ENCODE measurements around the gene GAB4.
A peak's percentile ranks its signal among the peaks of the same experiment; 100 is the strongest.

GAB4 gene

DNA sequence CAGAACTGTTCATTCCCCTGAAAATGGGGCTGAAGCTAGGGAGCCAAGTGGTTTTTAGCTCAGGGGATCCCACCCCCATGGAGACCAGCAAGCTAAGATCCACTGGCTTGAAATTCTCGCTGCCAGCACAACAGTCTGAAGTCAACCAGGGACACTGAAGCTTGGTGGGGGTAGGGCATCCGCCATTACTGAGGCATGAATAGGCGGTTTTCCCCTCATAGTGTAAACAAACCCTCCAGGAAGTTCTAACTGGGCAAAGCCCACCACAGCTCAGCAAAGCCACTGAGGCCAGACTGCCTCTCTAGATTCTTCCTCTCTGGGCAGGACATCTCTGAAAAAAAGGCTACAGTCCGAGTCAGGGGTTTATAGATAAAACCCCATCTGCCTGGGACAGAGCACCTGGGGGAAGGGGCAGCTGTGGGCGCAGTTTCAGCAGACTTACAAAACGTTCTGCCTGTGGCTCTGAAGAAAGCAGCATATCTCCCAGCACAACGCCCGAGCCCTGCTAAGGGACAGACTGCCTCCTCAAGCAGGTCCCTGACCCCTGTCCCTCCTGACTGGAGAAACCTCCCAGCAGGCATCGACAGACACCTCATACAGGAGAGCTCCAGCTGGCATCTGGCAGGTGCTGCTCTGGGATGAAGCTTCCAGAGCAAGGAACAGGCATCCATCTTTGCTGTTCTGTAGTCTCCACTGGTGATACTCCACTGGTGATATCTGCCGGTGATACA is 32.7 kb downstream of the GAB4 start:
- DNase-seq = peak; percentile 34

DNA sequence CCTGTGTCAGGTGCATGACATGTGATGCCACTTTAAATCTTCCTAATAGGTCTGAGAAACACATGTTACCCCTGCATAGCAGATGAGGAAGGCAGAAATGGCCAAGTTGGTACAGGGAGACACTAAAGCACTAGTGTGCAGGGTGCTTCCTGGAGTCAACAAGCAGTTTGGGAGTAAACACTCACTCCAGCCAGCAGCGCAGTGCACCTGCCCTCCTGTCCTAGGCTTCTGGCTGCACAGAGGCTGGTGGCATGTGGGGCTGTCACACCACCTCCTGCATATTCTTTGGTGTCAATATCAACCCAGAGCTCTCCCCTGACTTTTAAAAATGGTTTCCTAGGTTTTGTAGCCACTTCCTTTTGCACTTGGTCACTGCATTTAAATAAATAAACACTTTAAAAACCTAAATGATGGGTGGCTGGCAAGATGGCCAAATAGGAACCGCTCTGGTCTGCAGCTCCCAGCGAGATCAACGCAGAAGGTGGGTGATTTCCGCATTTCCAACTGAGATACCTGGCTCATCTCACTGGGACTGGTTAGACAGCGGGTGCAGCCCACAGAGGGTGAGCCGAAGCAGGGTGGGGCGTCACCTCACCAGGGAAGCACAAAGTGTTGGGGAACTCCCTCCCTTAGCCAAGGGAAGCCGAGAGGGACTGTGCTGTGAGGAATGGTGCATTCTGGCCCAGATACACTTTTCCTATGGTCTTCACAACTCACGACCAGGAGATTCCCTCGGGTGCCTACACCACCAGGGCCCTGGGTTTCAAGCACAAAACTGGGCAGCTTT is 33.5 kb downstream of the GAB4 start:
- DNase-seq = peak; percentile 12

DNA sequence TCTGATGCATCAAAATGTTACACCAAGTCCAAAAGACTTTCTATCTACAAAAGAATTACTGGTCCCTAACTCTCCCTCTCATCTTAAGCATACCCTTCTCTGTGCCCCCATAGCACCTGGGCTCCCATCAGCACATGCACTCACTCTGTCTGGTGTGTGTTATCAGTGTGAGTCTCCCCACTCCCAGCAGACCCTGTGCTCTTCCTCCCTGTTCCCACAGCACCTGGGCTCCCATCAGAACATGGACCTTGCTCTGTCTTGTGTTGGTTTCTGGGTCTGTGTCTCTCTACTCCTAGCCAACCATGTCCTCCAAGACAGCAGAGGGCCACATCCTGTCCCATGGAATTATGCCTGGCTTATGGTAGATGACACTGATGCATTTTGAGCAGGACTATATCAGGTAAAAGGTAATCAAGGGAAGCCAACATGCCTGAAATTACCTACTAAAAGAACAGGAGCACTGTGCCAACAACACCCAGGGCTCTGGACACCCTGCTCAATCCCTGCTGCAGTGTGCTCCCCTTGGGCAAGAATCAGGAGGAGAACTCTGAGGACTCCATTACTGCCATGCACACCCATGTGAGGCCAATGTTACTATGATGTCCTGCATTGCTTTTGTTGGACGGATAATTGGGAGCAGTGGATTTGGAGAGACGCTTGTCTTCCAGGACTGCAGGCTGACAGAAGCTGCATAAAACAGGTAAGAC is 34.3 kb downstream of the GAB4 start:
- peak; percentile 28 for DNase-seq

DNA sequence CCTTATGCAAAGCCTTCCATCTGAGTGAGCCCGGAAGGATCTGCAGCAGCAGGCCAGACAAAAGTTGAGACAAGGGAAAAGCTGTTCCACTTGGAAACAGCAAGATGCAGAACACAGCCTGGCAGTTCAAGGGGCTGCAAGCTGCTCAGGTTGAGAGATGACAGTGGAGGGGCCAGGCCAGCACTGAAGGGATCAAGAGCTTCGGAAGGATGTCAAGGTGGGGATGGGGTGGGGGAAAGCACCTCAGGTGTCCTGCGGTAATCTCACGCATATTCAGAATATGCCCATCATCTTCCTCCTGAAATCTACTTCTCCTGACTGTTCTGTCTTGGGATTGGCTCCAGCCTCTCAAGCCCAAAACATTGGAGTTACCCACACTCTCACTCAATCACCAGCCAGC is 35.7 kb downstream of the GAB4 start:
- DNase-seq = peak; percentile 12

DNA sequence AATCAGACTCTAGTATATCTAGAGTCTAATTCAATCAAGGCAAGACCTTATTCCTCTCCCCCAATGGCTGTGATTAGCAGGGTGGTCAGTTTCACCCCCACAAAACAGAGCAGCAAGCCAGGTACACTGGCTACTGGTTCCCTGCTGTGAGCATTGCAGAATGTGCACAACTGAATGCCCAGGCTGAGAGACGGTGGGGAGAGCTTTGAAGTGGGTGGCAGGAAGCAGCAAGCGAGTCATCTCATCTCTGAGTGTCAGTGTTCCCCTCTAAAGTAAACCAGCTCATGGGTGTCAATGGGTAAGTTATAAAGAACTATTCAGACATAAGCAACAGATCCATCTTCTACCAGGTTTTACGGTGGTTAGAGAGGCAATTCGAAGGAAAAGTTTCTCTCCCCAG is 37.6 kb downstream of the GAB4 start:
- DNase-seq = peak; percentile 55

DNA sequence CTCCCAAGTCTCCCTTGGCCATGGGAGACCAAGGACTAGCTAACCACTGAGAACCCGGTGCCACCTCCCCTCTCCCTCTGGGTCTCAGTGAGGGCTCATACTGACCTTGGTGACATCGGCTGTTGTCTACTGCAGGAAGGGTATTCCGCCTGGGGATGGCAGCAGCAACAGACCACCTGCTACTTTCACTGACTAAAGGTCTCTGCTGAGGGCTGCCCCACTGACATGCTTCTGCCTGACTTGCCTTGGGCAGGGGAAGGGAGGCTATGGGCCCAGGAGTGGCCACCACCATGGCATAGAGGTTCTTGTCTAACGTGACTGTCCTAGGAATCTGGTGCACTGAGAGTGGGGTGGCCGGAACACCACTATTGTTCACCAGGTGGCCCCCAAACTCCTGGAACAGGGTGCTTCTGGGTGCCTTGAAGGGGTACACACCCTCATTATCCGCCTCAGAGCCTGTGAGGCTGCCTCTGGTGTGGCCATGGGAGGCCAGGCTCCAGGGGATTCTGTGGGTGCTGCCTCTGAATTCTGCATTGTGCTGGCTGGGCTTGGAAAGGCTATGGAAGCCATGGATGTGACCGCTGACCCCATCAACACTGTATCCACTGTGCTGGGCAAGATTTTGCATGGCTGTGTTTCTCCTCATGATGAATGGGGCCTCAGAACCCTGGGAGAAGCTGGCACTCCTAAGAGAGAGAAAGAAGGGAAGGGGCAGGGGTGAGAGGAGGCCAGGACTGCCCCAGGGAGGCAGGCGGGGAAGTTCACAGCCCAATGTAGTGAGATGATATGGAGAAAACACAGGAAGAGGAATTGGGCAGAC is 38.3 kb downstream of the GAB4 start:
- DNase-seq = peak; percentile 27

DNA sequence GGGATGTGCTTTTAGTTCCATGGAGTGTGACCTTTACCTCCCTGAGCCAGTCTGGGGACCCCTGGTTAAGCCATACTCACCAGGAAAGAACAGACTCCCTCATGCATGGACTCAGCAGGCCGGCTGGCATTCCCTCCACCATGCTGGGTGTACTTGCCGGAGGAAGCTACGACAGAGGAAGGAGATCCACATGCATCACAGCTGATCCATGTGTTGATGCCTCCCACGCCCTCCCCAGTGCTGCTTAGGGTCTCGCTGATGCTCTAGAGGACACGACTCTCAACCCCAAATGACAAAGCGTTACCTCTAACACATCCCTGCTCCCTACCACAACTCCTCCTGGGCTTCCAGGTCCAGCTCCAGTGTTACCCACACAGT is 39.8 kb downstream of the GAB4 start:
- DNase-seq = peak; percentile 38

DNA sequence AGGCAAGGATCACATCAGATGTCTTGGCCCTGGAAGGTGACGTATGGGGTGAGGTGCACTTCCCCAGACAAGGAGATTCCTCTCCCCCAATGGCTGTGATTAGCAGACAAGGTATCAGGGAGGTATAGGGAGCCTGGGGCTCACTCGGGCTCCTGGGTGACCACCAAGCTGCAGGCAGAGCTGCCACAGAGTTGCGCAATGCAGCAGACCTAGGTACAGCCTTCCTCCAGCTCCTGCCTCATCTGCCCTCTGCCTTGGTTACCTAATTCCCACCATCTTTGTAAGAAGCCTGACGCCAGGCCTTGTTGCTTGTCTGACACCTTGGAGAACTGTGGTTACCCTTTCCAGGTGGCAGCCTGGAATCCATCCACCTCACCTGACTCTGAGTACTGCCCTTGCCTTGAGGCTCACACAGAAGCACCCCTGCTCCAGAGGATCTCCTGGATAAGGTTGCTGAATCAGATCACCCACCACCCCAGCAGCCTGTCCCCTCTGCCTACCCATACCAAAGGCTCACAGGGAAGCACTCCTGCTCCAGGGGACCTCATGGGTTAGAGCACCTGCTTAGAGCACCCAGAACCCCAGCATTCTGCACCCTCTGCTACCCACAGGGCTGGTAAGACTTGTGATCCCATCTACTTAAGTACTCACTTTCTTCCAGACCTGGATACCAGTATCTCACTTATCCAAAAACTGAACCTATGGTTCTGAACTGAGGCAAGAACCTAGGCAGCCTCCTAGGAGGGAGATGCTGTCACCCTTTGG is 40.4 kb downstream of the GAB4 start:
- peak; percentile 34 for DNase-seq

DNA sequence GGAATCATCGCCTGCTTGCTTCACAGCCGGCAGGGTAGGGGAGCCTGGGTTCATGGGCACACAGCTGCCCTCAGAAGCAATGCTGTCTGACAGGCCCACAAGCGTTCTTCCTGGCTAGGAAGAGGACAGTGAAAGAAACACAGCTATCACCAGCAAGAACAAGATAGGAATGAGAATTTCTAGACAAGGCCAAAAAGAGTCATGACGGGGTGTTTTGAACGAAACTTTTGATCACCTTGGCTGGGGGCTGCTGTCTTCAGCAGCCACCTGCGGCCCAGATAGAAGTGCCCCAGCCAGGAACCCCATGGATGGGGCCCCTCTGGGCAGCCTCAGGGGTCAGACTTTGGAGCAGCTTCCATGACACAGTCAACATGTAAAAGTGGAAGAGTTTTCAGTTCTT is 41.8 kb downstream of the GAB4 start:
- no peak for DNase-seq

DNA sequence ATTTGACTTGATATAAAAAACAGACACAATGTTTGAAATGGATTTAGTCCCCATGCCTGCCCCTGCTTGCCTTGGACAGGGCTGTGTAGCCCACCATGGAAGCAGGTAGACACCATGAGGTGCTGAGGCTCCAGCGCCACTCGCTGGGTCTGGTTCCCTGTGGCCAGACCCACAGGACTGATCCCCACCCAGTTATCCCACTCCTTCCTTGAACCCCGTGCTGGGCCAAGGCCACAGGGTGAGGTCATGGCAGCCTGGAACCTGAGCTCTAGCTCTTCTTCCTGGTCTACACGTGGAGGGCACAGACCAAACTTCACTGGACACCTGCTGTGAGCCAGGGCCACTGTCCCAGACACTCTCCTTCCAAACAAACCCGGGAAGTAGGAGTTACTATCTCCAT is 42.5 kb downstream of the GAB4 start:
- peak; percentile 45 for DNase-seq

DNA sequence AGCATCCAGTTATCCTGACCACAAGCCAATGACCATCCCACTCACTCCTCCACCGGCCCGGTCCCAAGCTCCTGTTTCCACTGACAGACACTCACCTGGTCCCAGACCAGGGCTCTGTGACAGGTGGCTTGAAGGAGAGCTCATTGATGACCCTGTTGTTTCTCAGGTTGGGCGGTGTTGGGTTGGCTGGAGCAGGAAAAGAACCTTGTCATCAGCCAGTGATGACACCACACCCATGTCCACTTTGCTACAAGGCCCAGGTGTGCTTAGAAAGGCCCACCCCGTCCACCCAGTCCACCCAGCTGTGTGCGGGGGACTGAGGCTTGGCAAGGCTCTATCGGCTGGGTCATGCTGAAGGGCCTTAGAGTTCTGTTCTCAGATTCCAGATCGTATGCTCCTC is 42.9 kb downstream of the GAB4 start:
- peak; percentile 36 for DNase-seq

DNA sequence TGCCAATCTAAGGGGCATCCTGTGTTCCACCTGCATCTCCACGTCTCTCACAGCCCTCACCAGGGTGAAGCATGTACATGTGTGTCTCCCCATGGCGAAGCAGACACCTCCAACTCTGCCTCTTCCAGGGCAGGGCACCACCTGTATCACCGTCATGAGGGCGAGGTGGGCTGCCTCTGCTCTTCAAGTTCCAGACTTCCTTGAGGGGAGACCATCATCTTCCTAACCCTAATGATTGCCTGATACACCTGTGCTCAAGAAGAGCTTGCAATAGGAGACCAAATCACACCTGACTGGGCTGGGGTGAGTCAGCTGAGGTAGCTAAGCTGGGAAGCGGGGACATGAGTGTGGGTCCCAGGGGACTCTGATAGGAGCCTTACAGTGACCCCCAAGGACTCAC is 43.7 kb downstream of the GAB4 start:
- no peak for DNase-seq

DNA sequence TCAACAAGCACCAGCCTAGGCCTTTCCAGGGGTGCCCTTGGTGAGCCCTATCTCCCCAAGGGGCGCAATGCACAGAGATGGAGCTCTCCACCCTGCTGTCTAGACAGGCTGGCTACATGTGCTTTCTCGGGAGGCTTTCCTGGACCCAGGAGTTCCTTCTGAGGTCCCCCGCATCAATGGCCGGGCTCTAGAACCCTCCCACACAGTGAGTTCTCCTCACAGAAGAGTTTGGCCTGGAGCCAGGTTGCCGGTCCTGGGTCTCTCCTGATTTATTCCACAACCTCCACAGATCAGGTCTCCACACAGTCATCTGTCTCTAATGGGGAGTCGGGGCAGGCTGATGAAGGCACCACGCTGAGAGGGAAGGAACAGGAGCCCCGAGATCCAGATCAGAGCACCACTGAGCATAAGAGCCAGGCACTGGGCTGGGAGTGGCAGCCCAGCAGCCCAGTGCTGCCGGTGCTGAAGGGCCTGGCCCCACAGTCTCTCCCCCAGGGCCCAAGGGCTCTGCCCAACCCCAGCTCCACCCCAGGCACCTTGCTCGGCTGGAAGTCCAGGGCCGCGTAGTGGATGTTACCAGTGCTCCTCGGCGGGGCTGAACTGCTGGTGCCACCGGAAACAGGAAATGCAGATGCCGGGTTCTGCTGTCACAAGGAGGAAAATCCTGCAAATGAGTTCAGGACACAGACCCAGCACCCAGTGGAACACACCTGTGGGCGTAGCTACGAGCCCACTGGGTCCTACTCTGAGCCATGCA is 44.7 kb downstream of the GAB4 start:
- DNase-seq = peak; percentile 45

DNA sequence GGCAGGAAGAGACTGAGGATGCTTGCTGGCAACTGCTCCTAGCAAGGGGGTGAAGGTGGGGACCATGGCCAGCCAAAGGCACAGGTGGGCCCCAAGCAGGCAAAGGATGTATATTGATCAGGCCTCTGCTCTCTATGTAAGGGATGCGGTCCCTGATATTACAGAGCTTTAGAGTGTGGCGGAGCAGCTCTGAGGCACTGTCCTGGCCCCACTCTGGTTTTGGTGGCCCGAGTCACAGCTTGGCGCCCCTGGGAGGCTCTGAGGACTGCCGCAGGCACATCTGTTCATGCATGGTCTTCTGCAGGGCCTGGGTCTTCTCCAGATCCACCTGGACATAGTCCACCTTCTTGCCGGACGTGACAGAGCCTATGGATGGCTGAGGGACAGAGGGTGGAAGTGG is 45.5 kb downstream of the GAB4 start:
- peak; percentile 38 for DNase-seq

DNA sequence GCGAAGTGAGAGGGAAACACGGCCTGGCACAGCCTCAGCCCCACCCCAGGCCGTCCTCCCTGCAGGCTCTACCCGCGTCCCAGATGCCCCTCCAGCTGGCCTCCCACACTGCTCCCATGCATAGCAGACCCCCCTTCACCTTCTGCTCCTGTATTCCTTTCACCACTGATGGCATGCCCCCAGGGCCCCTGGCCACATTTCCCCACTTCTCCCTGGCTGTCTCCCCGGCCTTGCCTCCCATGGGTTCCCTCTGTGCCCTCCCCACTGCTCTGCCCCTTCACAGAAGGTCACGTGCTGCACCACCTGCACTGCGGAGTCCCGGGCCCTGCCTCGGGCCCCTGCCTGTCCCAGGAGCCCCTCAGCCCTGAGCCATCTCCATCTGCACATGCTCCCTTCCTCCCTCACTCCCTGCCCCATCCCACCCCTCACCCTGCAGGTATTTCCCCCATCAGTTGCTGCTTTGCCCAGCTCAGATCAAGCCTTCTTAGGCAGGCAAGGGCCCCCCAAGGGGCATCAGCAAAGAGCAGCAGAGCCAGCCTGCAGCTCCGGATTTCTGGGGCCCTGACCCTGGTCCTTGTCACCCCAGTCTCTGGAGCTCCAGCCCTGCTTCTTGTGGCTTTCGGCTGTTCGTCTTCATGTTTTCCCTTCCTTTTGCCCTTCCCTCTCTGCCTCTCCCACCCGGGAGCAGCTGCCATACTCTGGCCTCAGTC is 46.4 kb downstream of the GAB4 start:
- peak; percentile 45 for DNase-seq

DNA sequence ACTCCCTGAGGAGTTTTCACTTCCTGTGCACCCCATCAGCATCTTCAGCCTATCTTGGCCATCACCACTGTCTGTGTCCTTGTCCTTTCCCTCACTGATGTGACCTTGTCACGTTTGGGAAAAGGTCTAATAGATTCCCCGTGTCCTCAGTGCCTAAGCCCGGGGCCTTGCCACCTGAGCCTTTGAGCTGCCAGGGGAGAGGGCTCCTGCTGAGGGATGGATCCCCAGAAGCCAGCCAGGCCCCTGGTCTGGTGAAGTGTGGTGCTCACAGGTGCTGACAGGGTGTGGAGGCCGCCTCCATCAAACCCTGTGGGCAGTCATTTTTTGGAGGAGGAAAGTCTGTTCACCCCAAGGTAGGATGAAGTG is 47.2 kb downstream of the GAB4 start:
- no peak for DNase-seq

DNA sequence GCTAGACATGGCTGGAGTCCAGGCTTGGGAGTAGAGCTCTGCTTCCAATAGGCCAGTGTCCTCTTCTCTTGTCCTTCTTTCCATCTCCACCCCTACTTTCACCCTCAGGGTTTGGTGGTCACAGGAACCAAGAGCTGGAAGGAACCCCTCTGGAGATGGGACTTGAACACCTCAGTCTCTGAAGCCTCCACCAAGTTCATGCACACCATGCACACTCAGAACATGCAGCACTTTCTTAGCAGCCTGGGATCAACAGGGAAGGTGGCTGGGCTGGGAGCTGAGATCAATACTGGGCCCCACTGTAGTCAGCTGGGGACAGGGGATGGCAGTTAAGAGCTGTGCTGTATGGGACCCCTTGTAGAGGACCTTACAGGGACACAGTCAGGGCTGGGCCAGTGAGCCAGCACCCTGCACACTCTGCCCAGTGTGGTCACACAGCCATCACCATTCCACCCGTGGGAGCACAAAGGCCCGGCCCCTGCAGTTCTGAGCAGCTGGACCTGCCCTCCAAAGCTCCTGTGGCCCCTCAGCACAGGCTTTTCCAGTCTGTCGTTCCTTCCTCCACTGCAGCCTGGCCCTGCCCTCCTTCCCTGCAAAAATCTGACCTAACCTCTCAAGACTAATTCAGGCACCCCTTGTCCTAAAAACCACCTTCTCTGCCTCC is 47.7 kb downstream of the GAB4 start:
- DNase-seq = peak; percentile 47

DNA sequence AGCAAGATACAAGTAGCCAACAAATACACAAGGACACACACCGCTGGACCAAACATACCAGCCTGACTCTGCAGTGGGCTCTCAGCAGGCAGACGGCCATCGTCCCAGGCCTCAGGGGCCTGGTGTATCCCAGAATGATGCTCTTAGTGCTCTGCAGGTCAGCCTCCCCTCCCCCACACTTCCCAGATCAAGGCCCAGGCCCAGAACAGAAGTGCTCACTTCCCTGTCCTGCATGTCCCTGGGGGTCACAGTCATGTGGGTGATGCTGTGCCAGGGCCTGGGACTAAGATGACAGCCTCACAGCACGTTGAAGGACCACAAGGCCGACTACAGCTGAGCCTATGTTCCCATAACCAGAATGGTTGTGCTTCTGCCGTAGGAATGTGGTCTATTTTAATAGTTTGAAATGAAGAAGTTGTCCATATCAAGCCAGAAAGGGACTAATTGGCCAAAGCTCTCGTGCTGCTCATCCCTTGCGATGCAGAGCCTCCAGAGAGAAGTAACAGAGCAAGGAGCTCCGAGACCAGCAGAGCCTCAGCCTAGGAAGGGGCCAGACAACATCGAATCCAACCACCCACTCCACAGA is 48.6 kb downstream of the GAB4 start:
- peak; percentile 42 for DNase-seq

DNA sequence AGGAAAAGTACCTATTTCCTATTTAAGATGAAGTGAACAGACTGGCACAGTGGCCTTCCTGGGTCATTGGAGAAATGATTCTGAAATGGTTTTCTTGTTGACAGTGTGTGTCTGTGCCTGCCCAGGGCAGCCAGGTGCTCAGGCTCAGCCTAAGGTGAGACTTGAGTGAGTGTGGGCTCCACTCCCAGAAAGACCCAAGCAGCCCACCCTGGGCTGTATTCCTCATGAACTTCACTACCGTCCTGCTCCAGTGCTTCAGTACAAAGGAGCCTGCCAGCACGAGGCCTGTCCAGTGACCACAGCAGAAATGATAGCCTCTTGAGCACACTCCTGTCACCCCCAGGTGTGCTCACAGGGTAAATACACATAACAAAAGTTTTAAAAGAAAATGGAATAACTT is 49.5 kb downstream of the GAB4 start:
- DNase-seq = peak; percentile 29

DNA sequence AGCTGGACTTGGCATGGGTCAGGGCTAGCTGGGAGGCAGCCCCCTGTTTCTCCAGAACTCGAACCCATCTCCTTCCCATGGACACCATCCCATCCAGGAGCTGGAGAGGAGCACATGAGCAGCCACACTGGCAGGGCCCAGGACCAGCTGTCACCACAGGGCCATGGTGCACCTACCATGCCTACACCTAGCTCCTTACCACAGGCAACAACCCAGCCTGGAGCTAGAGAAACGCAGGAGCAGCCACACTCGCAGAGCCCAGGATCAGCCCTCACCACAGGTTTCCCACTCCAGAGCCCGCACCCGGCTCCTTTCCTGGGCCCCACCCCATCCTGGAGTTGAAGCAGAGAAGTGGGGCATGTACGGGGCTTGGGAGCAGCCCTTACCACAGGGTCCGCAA is 50.2 kb downstream of the GAB4 start:
- peak; percentile 38 for DNase-seq
